Stomach (tissue), 9 donors: ENCODE results near the gene FANCL. TPM values are rescaled to one million over a fixed set of nuclear protein-coding genes. Genes with fewer than 3 reads are reported as not detected.

Experiments used
- DNase-seq, 2 donors: peaks; one replicate each; pipeline versions ENCODE4 v3.0.0 to v3.0.0-alpha.2; 2013 to 2019
- H3K27ac ChIP-seq, 5 donors: fragments of 200-600 bp in 4 of 5; sonication (generic) in 4 of 5; one replicate each; pipeline ENCODE4 v1.5.1; 2013 to 2019; ENCODE audit warnings: mild to moderate bottlenecking in 1 of 5, moderate library complexity in 1 of 5
- H3K27me3 ChIP-seq, 3 donors: fragments of 200-600 bp; sonication (generic); one replicate each; pipeline ENCODE4 v1.5.1; 2017 to 2019; ENCODE audit warnings: mixed run types in 1 of 3
- H3K36me3 ChIP-seq, 4 donors: fragments of 200-600 bp; sonication (generic); 1 replicate in 3 of 4; 2 replicates in 1 of 4; pipeline ENCODE4 v1.5.1; 2016 to 2019
- H3K4me1 ChIP-seq, 4 donors: fragments of 200-600 bp; sonication (generic); one replicate each; pipeline ENCODE4 v1.5.1; 2016 to 2019
- H3K4me3 ChIP-seq, 4 donors: fragments of 200-600 bp; sonication (generic) in 3 of 4; one replicate each; pipeline ENCODE4 v1.5.1; 2016 to 2019; ENCODE audit warnings: mild to moderate bottlenecking in 1 of 4
- H3K9me3 ChIP-seq, 4 donors: fragments of 200-600 bp; sonication (generic); one replicate each; pipeline ENCODE4 v1.5.1; 2016 to 2019
- EP300 ChIP-seq: sonication (generic); formaldehyde crosslinking; IDR thresholded peaks from one replicate; pipeline ENCODE4 v1.6.1; 2017; ENCODE audit warnings: antibody characterized with exemption
- POLR2AphosphoS5 ChIP-seq, 3 donors: sonication (generic); formaldehyde crosslinking; IDR thresholded peaks; one replicate each; pipeline ENCODE4 v1.6.1; 2016; ENCODE audit warnings: antibody characterized with exemption in 3 of 3
- WGBS, 5 donors: extraction: QIAGEN DNeasy Blood & Tissue Kit in 3 of 5; methylation state at CpG; one replicate each; pipeline versions ENCODE4 v1.1.5 to v1.1.7; 2013 to 2018; 5-methylcytosine and 5-hydroxymethylcytosine counted together
- intact Hi-C: fragments of 100-400 bp; cut with DNase I; formaldehyde crosslinking; loops from one replicate; pipeline ENCODE4 v1.15.1; 2023; ENCODE audit warnings: low total_unique reads
- polyA plus RNA-seq, 3 donors: library from polyadenylated mRNA; stranded (reverse); fragments of 200-250 nt; gene quantifications; one replicate each; pipeline ENCODE4 v1.2.3, GENCODE V29; 2013
- total RNA-seq, 5 donors: library from RNA; depleted of rRNA; stranded (reverse); fragments of >200 nt; gene quantifications; one replicate each; pipeline versions ENCODE4 v1.1.0 to v1.2.3, GENCODE V29; 2014 to 2016
- donor health status: healthy with polysubstance abuse.
- donor health status: Bipolar disorder and iron deficiency.
- donor health status: healthy.

The FANCL gene
- total and polyA plus RNA-seq, 8 donors = 4.9 to 275 (median 22.2) TPM

DNA sequence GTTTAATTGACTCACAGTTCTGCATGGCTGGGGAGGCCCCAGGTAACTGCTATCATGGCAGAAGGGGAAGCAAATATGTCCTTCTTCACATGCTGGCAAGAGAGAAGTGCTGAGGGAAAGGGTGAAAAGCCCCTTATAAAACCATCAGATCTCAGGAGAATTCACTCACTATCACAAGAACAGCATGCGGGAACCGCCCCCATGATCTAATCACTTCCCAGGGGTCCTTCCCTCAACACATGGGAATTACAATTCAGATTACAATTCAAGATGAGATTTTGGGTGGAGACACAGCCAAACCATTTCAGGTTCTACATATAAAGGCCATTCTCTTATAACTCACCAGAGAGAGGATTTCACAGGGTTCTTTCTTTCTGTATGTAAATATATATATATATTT lies 131.6 kb downstream of the FANCL start:
- Histone ChIP-seq H3K27me3 (no peaks in the 10 kb centered on the region), H3K27ac (no peak overlapping the region), H3K4me3 (no peak overlapping the region), H3K9me3 (no peaks in the 10 kb centered on the region), H3K36me3 (no peaks in the 10 kb centered on the region), H3K4me1 (peaks cover 0 to 20% (median 3%) of the 10 kb centered on the region in 4 donors)
- DNase-seq = no peak
- intact Hi-C loops = no loop called here
- 97 to 100% (median 98%) methylated on average over 2 of the region's 2 CpGs for WGBS, 5 donors
- TF ChIP-seq EP300 (no peak), POLR2AphosphoS5 (IDR thresholded peaks at IDR 0.05) (no peak)

Other genes with a start within 250 kb of the FANCL start
- gene VRK2, start 194.5 kb downstream of the FANCL start, total RNA-seq = 10 to 100 TPM; 11.1 to 29.9 (median 24.4) TPM
- 10 to 100 TPM; 10.0 to 11.3 (median 10.5) TPM for gene VRK2, start 194.5 kb downstream of the FANCL start, polyA plus RNA-seq